HepG2 (cell line): ENCODE results near the gene GEMIN8. TPM values are rescaled to one million over a fixed set of nuclear protein-coding genes. Genes with fewer than 3 reads are reported as not detected.

ENCODE experiments used
- CHCHD3 ChIP-seq: sonication (generic); formaldehyde crosslinking; IDR thresholded peaks from 2 replicates; pipeline ENCODE4 v1.8.0; 2022; ENCODE audit warnings: mild to moderate bottlenecking, missing genetic modification reagents, moderate library complexity
- DPF2 ChIP-seq: sonication (generic); formaldehyde crosslinking; IDR thresholded peaks from 2 replicates; pipeline ENCODE4 v1.4.0; 2020; ENCODE audit warnings: mild to moderate bottlenecking, low read depth, missing genetic modification reagents, borderline replicate concordance
- FOXM1 ChIP-seq: sonication (generic); formaldehyde crosslinking; IDR thresholded peaks from 2 replicates; pipeline ENCODE4 v1.5.0; 2020; ENCODE audit warnings: missing genetic modification reagents
- PHF20 ChIP-seq: sonication (generic); formaldehyde crosslinking; IDR thresholded peaks from 2 replicates; pipeline ENCODE4 v1.5.0; 2020; ENCODE audit warnings: mild to moderate bottlenecking, missing genetic modification reagents
- TBX3 ChIP-seq: fragments of 450-650 bp; IDR thresholded peaks from 2 replicates; pipeline ENCODE4 v1.6.1; 2017; ENCODE audit warnings: antibody characterized with exemption, mild to moderate bottlenecking, inconsistent platforms, borderline replicate concordance
- THAP9 ChIP-seq: sonication (generic); formaldehyde crosslinking; IDR thresholded peaks from 2 replicates; pipeline ENCODE4; 2020; ENCODE audit warnings: missing genetic modification reagents, mild to moderate bottlenecking, borderline replicate concordance
- TOE1 ChIP-seq: sonication (generic); formaldehyde crosslinking; IDR thresholded peaks from 2 replicates; pipeline ENCODE4 v1.4.0; 2020; ENCODE audit warnings: mild to moderate bottlenecking, missing genetic modification reagents
- ZNF280D ChIP-seq: sonication (generic); formaldehyde crosslinking; IDR thresholded peaks from 2 replicates; pipeline ENCODE4 v1.5.1; 2020; ENCODE audit warnings: mild to moderate bottlenecking, missing genetic modification reagents
- ZNF3 ChIP-seq: IDR thresholded peaks from 2 replicates; pipeline ENCODE4 v1.7.0; 2017; ENCODE audit warnings: inconsistent platforms
- ZNF775 ChIP-seq: sonication (generic); formaldehyde crosslinking; IDR thresholded peaks from 2 replicates; pipeline ENCODE4 v1.4.0; 2020; ENCODE audit warnings: missing genetic modification reagents, mild to moderate bottlenecking, moderate library complexity, borderline replicate concordance
- polyA plus RNA-seq, 8 experiments: library from polyadenylated mRNA; depleted of rRNA in 3 of 8; stranded (reverse) in 7 of 8; unstranded in 1 of 8; fragments of >200 nt; fragmentation: Illumina TruSeq in 4 of 8; extraction: Trizol in 4 of 8; gene quantifications; 2 replicates each; pipeline versions ENCODE4 v1.2.1 to v1.2.3, GENCODE V29; 2011 to 2016; ENCODE audit warnings: low read depth in 4 of 8, missing spikeins in 1 of 8, mixed read lengths in 1 of 8; ENCODE audit not compliant: insufficient read depth in 1 of 8
- total RNA-seq, 5 experiments: library from RNA; depleted of rRNA; stranded (reverse); fragments of >200 nt; fragmentation: Illumina TruSeq; extraction: Trizol; gene quantifications; 2 replicates each; pipeline ENCODE4 v1.2.3, GENCODE V29; 2016; ENCODE audit warnings: low read depth in 1 of 5
- TF ChIP-seq, protein P1 (sequence below): sonication (generic); formaldehyde crosslinking; IDR thresholded peaks from 2 replicates; pipeline ENCODE4 v1.5.0; 2020; ENCODE audit warnings: mild to moderate bottlenecking, missing genetic modification reagents, moderate library complexity

Gene GEMIN8
- total and polyA plus RNA-seq, 2 of the 13 experiments (the other 11 are each of a cell fraction or from before 2014, with no cell fraction given): 9.7 to 23.7 TPM

GRCh38 chrX:14026121-14026520, 3.6 kb downstream of the GEMIN8 start (continued):
- TF ChIP-seq THAP9 (no peak), PHF20 (CRISPR knock-in tag) (no peak), FOXM1 (CRISPR knock-in tag) (no peak), TOE1 (CRISPR knock-in tag) (no peak), DPF2 (no peak), ZNF280D (no peak), TBX3 (no peak), ZNF3 (CRISPR knock-in tag) (no peak), ZNF775 (CRISPR knock-in tag) (no peak), CHCHD3 (no peak)
- TF ChIP-seq, protein P1, sequence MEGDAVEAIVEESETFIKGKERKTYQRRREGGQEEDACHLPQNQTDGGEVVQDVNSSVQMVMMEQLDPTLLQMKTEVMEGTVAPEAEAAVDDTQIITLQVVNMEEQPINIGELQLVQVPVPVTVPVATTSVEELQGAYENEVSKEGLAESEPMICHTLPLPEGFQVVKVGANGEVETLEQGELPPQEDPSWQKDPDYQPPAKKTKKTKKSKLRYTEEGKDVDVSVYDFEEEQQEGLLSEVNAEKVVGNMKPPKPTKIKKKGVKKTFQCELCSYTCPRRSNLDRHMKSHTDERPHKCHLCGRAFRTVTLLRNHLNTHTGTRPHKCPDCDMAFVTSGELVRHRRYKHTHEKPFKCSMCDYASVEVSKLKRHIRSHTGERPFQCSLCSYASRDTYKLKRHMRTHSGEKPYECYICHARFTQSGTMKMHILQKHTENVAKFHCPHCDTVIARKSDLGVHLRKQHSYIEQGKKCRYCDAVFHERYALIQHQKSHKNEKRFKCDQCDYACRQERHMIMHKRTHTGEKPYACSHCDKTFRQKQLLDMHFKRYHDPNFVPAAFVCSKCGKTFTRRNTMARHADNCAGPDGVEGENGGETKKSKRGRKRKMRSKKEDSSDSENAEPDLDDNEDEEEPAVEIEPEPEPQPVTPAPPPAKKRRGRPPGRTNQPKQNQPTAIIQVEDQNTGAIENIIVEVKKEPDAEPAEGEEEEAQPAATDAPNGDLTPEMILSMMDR (CRISPR knock-in tag): no peak
